ENCODE data around the gene PDILT. TPM values are rescaled to one million over a fixed set of nuclear protein-coding genes. Genes with fewer than 3 reads are reported as not detected.
"Not testable (repeated sequence)": the region's sequence is repeated elsewhere in the genome, so short reads cannot be mapped to it uniquely, and the experiment has no call there.

The PDILT gene
- polyA plus RNA-seq, 3 donors from 2014 or later, result not detected

- no peaks in the 10 kb centered on the region for H3K9me3 Mint-ChIP-seq
- H3K4me3 Mint-ChIP-seq, result no peak overlapping the region
- H3K4me1 Mint-ChIP-seq, result no peaks in the 10 kb centered on the region
- no peak overlapping the region for H3K27ac Mint-ChIP-seq
- H3K27me3 Mint-ChIP-seq (ENCODE audit: low read depth in 3 of 3), result peaks cover 0 to 9% (median 0%) of the 10 kb centered on the region in 3 donors
- no peaks in the 10 kb centered on the region for H3K36me3 Mint-ChIP-seq
- no peak for DNase-seq
Measured at GRCh38 chr16:20331635-20332034, 72.9 kb downstream of the PDILT start.

- H3K27me3 Mint-ChIP-seq (ENCODE audit: low read depth in 3 of 3), result peaks cover 0 to 6% (median 4%) of the 10 kb centered on the region in 3 donors
- no peak for DNase-seq
- no peak overlapping the region for H3K27ac Mint-ChIP-seq
- H3K4me1 Mint-ChIP-seq, result no peaks in the 10 kb centered on the region
- no peaks in the 10 kb centered on the region for H3K9me3 Mint-ChIP-seq
- no peaks in the 10 kb centered on the region for H3K36me3 Mint-ChIP-seq
- no peak overlapping the region for H3K4me3 Mint-ChIP-seq
Measured at GRCh38 chr16:20329392-20330138, 75.0 kb downstream of the PDILT start.

- no peaks in the 10 kb centered on the region for H3K4me1 Mint-ChIP-seq
- no peak within 1 kb of the TSS for H3K4me3 Mint-ChIP-seq
- no peaks in the 10 kb centered on the region for H3K9me3 Mint-ChIP-seq
- H3K27me3 Mint-ChIP-seq (ENCODE audit: low read depth in 3 of 3), result peaks cover 0 to 6% (median 6%) of the 10 kb centered on the region in 3 donors
- H3K27ac Mint-ChIP-seq, result no peak within 1 kb of the TSS
- DNase-seq, result no peak
- no peaks in the 10 kb centered on the region for H3K36me3 Mint-ChIP-seq
Measured at GRCh38 chr16:20327444-20328041, 77.0 kb downstream of the PDILT start, which contains the start of gene GP2. Gene GP2 (minus strand): TSS chr16:20327513. CDS start chr16:20326431, 1,082 bp downstream.

GRCh38 chr16:20326321-20326720 is 78.2 kb downstream of the PDILT start:
- Mint-ChIP-seq H3K27me3 (ENCODE audit: low read depth in 3 of 3) (peaks cover 2 to 8% (median 6%) of the 10 kb centered on the region in 3 donors), H3K9me3 (peaks cover 0 to 2% (median 0%) of the 10 kb centered on the region in 6 donors), H3K4me1 (no peaks in the 10 kb centered on the region), H3K27ac (no peak overlapping the region), H3K4me3 (no peak overlapping the region), H3K36me3 (no peaks in the 10 kb centered on the region)
- DNase-seq, result no peak

GRCh38 chr16:20325005-20325404 is 79.5 kb downstream of the PDILT start:
- Mint-ChIP-seq H3K27me3 (ENCODE audit: low read depth in 3 of 3) (peaks cover 2 to 9% (median 8%) of the 10 kb centered on the region in 3 donors), H3K9me3 (peaks cover 0 to 2% (median 0%) of the 10 kb centered on the region in 6 donors), H3K4me3 (no peak overlapping the region), H3K27ac (no peak overlapping the region), H3K4me1 (no peaks in the 10 kb centered on the region), H3K36me3 (no peaks in the 10 kb centered on the region)
- DNase-seq, result no peak

- no peak overlapping the region for H3K27ac Mint-ChIP-seq
- peaks cover 0 to 2% (median 0%) of the 10 kb centered on the region in 6 donors for H3K9me3 Mint-ChIP-seq
- no peak overlapping the region for H3K4me3 Mint-ChIP-seq
- H3K4me1 Mint-ChIP-seq, result no peaks in the 10 kb centered on the region
- no peaks in the 10 kb centered on the region for H3K36me3 Mint-ChIP-seq
- no peak for DNase-seq
- peaks cover 3 to 9% (median 8%) of the 10 kb centered on the region in 3 donors for H3K27me3 Mint-ChIP-seq (ENCODE audit: low read depth in 3 of 3)
Measured at GRCh38 chr16:20323591-20324117, 80.9 kb downstream of the PDILT start.

GRCh38 chr16:20322696-20323095 is 81.8 kb downstream of the PDILT start:
- Mint-ChIP-seq H3K27me3 (ENCODE audit: low read depth in 3 of 3) (peaks cover 4 to 9% (median 6%) of the 10 kb centered on the region in 3 donors), H3K36me3 (no peaks in the 10 kb centered on the region), H3K4me1 (no peaks in the 10 kb centered on the region), H3K4me3 (no peak overlapping the region), H3K27ac (no peak overlapping the region), H3K9me3 (peaks cover 0 to 2% (median 0%) of the 10 kb centered on the region in 6 donors)
- DNase-seq, result no peak

- Mint-ChIP-seq H3K4me3 (no peak overlapping the region), H3K9me3 (peaks cover 0 to 2% (median 0%) of the 10 kb centered on the region in 6 donors), H3K4me1 (no peaks in the 10 kb centered on the region), H3K27ac (no peak overlapping the region), H3K27me3 (ENCODE audit: low read depth in 3 of 3) (peaks cover 4 to 9% (median 5%) of the 10 kb centered on the region in 3 donors), H3K36me3 (no peaks in the 10 kb centered on the region)
- DNase-seq, result no peak
Measured at GRCh38 chr16:20321671-20322070, 82.9 kb downstream of the PDILT start.

- not testable (repeated sequence) for H3K4me1 Mint-ChIP-seq, DNase-seq, H3K36me3 Mint-ChIP-seq
Measured at GRCh38 chr16:20321051-20321450, 83.5 kb downstream of the PDILT start.

GRCh38 chr16:20320592-20320991 is 83.9 kb downstream of the PDILT start:
- Mint-ChIP-seq H3K4me3 (no peak overlapping the region), H3K27me3 (ENCODE audit: low read depth in 3 of 3) (peaks cover 4 to 5% (median 5%) of the 10 kb centered on the region in 3 donors), H3K27ac (no peak overlapping the region), H3K9me3 (peaks cover 0 to 2% (median 0%) of the 10 kb centered on the region in 6 donors), H3K36me3 (no peaks in the 10 kb centered on the region), H3K4me1 (no peaks in the 10 kb centered on the region)
- DNase-seq, result no peak

More at GRCh38 chr16:20321051-20321450, 83.5 kb downstream of the PDILT start:
- not testable (repeated sequence) for H3K27ac Mint-ChIP-seq; H3K27me3 Mint-ChIP-seq (ENCODE audit: low read depth in 3 of 3); H3K9me3 Mint-ChIP-seq; H3K4me3 Mint-ChIP-seq

- no peak overlapping the region for H3K27ac Mint-ChIP-seq
- no peaks in the 10 kb centered on the region for H3K4me1 Mint-ChIP-seq
Measured at GRCh38 chr16:20320178-20320577, 84.4 kb downstream of the PDILT start.

GRCh38 chr16:20319406-20319805 is 85.1 kb downstream of the PDILT start:
- no peak overlapping the region for H3K27ac Mint-ChIP-seq
- no peaks in the 10 kb centered on the region for H3K4me1 Mint-ChIP-seq
- H3K27me3 Mint-ChIP-seq (ENCODE audit: low read depth in 3 of 3), result peaks cover 4 to 5% (median 5%) of the 10 kb centered on the region in 3 donors
- DNase-seq, result no peak
- H3K36me3 Mint-ChIP-seq, result no peaks in the 10 kb centered on the region
- H3K4me3 Mint-ChIP-seq, result no peak overlapping the region
- peaks cover 0 to 2% (median 0%) of the 10 kb centered on the region in 6 donors for H3K9me3 Mint-ChIP-seq

More at GRCh38 chr16:20320178-20320577, 84.4 kb downstream of the PDILT start:
- Mint-ChIP-seq H3K36me3 (no peaks in the 10 kb centered on the region), H3K27me3 (ENCODE audit: low read depth in 3 of 3) (peaks cover 4 to 5% (median 5%) of the 10 kb centered on the region in 3 donors), H3K4me3 (no peak overlapping the region), H3K9me3 (peaks cover 0 to 2% (median 0%) of the 10 kb centered on the region in 6 donors)
- no peak for DNase-seq

- Mint-ChIP-seq H3K27me3 (ENCODE audit: low read depth in 3 of 3) (peaks cover 4 to 5% (median 5%) of the 10 kb centered on the region in 3 donors), H3K4me1 (no peaks in the 10 kb centered on the region), H3K9me3 (peaks cover 0 to 2% (median 0%) of the 10 kb centered on the region in 6 donors), H3K36me3 (no peaks in the 10 kb centered on the region), H3K4me3 (no peak overlapping the region), H3K27ac (no peak overlapping the region)
- DNase-seq, result no peak
Measured at GRCh38 chr16:20318437-20318836, 86.1 kb downstream of the PDILT start.

GRCh38 chr16:20318006-20318405 is 86.5 kb downstream of the PDILT start:
- no peaks in the 10 kb centered on the region for H3K36me3 Mint-ChIP-seq
- H3K9me3 Mint-ChIP-seq, result peaks cover 0 to 2% (median 0%) of the 10 kb centered on the region in 6 donors
- no peak for DNase-seq
- no peak overlapping the region for H3K4me3 Mint-ChIP-seq
- peaks cover 4 to 5% (median 5%) of the 10 kb centered on the region in 3 donors for H3K27me3 Mint-ChIP-seq (ENCODE audit: low read depth in 3 of 3)
- no peak overlapping the region for H3K27ac Mint-ChIP-seq
- H3K4me1 Mint-ChIP-seq, result no peaks in the 10 kb centered on the region

Data from immature natural killer cell (primary cell).